ENCODE measurements around the gene SPATA13. TPM values are rescaled to one million over a fixed set of nuclear protein-coding genes. Genes with fewer than 3 reads are reported as not detected.

The SPATA13 gene
- total and polyA plus RNA-seq, 10 of the 15 experiments (the other 5 are each of a cell fraction or from before 2014, with no cell fraction given): 2.4 to 11.1 (median 10.2) TPM

DNA sequence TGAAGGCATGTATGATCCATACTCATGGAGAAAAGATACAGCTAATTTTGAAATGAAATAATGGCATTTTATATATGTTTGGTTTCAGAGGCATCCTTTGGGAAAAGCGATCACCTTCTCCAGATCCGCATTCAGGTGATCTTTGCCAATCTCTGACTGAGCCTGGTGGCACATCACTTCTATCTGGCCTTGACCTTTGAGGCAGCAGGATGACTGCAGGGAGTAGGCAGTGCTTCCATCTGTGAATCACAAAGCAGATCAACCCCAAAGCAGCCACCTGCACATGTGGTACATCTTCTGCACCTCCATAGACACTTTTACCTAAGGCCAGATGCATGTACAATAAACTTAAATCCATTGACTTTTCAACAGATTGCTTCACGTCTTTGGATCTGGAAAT is 53.4 kb downstream of the SPATA13 start:
- no peak overlapping the region for H3K27ac ChIP-seq (ENCODE audit: control insufficient read depth, insufficient read depth)
- ChIA-PET CTCF (interaction anchor here (1.1 to 15.2 kb wide), 2 partner anchors 15 to 195 kb away, joined by 3 to 155 read pairs; no protein-coding TSS in a partner anchor), POLR2A (no interaction called here), RAD21 (ENCODE audit: unreplicated experiment) (no interaction called here), SMC1A (ENCODE audit: uncharacterized antibody, unreplicated experiment) (interaction anchor here (0.9 to 2.3 kb wide), 4 partner anchors 15 to 292 kb away, joined by 3 to 4 read pairs (median 4); no protein-coding TSS in a partner anchor)
- no TSS peak for BruUV-seq (replicated peaks)
- FAIRE-seq: no peak
- no peak overlapping the region for H2AFZ ChIP-seq (ENCODE audit: control insufficient read depth, low read depth, low read length)
- no peaks in the 10 kb centered on the region for H3K79me2 ChIP-seq (ENCODE audit: control insufficient read depth, insufficient read depth, low read length)
- no peaks in the 10 kb centered on the region for H3K36me3 ChIP-seq (ENCODE audit: control insufficient read depth in 2 of 2, insufficient read depth in 2 of 2, low read length in 1 of 2)
- H3K4me2 ChIP-seq (ENCODE audit: control insufficient read depth, insufficient read depth): no peak overlapping the region
- H3K9ac ChIP-seq (ENCODE audit: control insufficient read depth, insufficient read depth, low read length): no peak overlapping the region
- in situ Hi-C loops (cut with MboI) (no loop called here), intact Hi-C loops (cut with micrococcal nuclease; ENCODE audit: unreplicated experiment) (no loop called here)
- peaks cover 0 to 3% of the 10 kb centered on the region in 2 experiments; a peak in 2 of 4 replicates for H3K27me3 ChIP-seq (replicated peaks in 1 of 2; ENCODE audit: control insufficient read depth in 2 of 2, insufficient read depth in 2 of 2, low read length in 1 of 2)
- no peaks in the 10 kb centered on the region; the same call in 2 of the 3 replicates for H3K9me3 ChIP-seq (replicated peaks; ENCODE audit: control insufficient read depth, insufficient read depth, low read length)
- no peak for ATAC-seq
- 42% methylated on average over 3 of the region's 3 CpGs for WGBS (ENCODE audit: insufficient coverage, insufficient replicate concordance, low lambda C conversion rate, missing lambda C conversion rate)
- no peak for DNase-seq (ENCODE audit: low read depth, low spot score)
- no peak overlapping the region for H3K4me3 ChIP-seq
- no peaks in the 10 kb centered on the region for H4K20me1 ChIP-seq (ENCODE audit: control insufficient read depth, insufficient read depth)
- peaks cover 23% of the 10 kb centered on the region for H3K4me1 ChIP-seq (ENCODE audit: control insufficient read depth, insufficient read depth, low read length)
- TF ChIP-seq ASH2L (IDR thresholded peaks at IDR 0.05; ENCODE audit: borderline replicate concordance, low read depth): no peak
- TF ChIP-seq POLR2AphosphoS2 (IDR thresholded peaks at IDR 0.05; ENCODE audit: low read depth, low read length): no peak
- no peak for TF ChIP-seq EGR1 (IDR thresholded peaks at IDR 0.05; ENCODE audit: borderline replicate concordance in 1 of 2, low read depth in 2 of 2, low read length in 2 of 2)
- no peak for TF ChIP-seq IKZF2 (IDR thresholded peaks at IDR 0.05)
- no peak for TF ChIP-seq SMARCA5 (IDR thresholded peaks at IDR 0.05)
- no peak for TF ChIP-seq SMAD1 (IDR thresholded peaks at IDR 0.05; ENCODE audit: low read depth, partially characterized antibody)
- TF ChIP-seq GABPA (IDR thresholded peaks at IDR 0.05; ENCODE audit: low read depth): no peak

DNA sequence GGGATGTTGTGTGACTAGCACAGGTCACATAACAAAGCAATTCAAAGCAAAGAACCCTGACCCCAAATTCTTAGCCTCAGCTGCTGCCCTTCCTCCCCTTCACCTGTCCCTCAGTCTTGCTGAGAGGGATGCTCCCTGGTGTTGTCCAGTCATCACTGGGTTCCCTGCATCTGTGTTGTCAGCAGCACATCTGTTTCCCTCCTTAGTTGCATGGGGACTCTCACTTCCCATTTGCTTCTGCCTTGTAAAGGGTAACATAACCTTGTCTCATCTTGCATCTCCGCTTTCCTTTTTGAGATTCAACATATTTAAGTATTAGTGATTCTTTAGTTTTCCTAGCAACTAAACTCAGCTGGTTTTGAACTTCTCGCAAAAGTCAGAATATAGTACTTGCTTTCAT is 54.0 kb downstream of the SPATA13 start:
- Histone ChIP-seq H2AFZ (ENCODE audit: control insufficient read depth, low read depth, low read length) (no peak overlapping the region), H3K9me3 (replicated peaks; ENCODE audit: control insufficient read depth, insufficient read depth, low read length) (no peaks in the 10 kb centered on the region; the same call in 2 of the 3 replicates), H3K79me2 (ENCODE audit: control insufficient read depth, insufficient read depth, low read length) (no peaks in the 10 kb centered on the region), H3K4me2 (ENCODE audit: control insufficient read depth, insufficient read depth) (no peak overlapping the region; the same call in 1 of the 2 replicates), H4K20me1 (ENCODE audit: control insufficient read depth, insufficient read depth) (no peaks in the 10 kb centered on the region), H3K36me3 (ENCODE audit: control insufficient read depth in 2 of 2, insufficient read depth in 2 of 2, low read length in 1 of 2) (no peaks in the 10 kb centered on the region), H3K4me3 (no peak overlapping the region), H3K4me1 (ENCODE audit: control insufficient read depth, insufficient read depth, low read length) (peaks cover 23% of the 10 kb centered on the region), H3K9ac (ENCODE audit: control insufficient read depth, insufficient read depth, low read length) (no peak overlapping the region), H3K27ac (ENCODE audit: control insufficient read depth, insufficient read depth) (no peak overlapping the region), H3K27me3 (replicated peaks in 1 of 2; ENCODE audit: control insufficient read depth in 2 of 2, insufficient read depth in 2 of 2, low read length in 1 of 2) (peaks cover 0 to under 1% of the 10 kb centered on the region in 2 experiments; a peak in 2 of 4 replicates)
- ChIA-PET SMC1A (ENCODE audit: uncharacterized antibody, unreplicated experiment) (interaction anchor here (0.7 to 6.8 kb wide), 13 partner anchors 10 to 860 kb away, joined by 3 to 74 read pairs (median 4); no protein-coding TSS in a partner anchor), CTCF (interaction anchor here (1.0 to 15.2 kb wide), 9 partner anchors 14 to 254 kb away, joined by 3 to 155 read pairs (median 4); no protein-coding TSS in a partner anchor), RAD21 (ENCODE audit: unreplicated experiment) (interaction anchor here (1.0 to 1.2 kb wide), 4 partner anchors 11 to 293 kb away, joined by 3 to 4 read pairs (median 3); no protein-coding TSS in a partner anchor), POLR2A (no interaction called here)
- no peak for DNase-seq (ENCODE audit: low read depth, low spot score)
- WGBS (ENCODE audit: insufficient coverage, insufficient replicate concordance, low lambda C conversion rate, missing lambda C conversion rate): 39% methylated on average over 2 of the region's 2 CpGs
- in situ Hi-C loops (cut with MboI) (no loop called here), intact Hi-C loops (cut with micrococcal nuclease; ENCODE audit: unreplicated experiment) (no loop called here)
- TF ChIP-seq SPI1 (IDR thresholded peaks at IDR 0.05; ENCODE audit: borderline replicate concordance, insufficient read depth, low read depth, low read length): peak; percentile 57; the same call in 1 of the 2 replicates
- TF ChIP-seq, protein P1, sequence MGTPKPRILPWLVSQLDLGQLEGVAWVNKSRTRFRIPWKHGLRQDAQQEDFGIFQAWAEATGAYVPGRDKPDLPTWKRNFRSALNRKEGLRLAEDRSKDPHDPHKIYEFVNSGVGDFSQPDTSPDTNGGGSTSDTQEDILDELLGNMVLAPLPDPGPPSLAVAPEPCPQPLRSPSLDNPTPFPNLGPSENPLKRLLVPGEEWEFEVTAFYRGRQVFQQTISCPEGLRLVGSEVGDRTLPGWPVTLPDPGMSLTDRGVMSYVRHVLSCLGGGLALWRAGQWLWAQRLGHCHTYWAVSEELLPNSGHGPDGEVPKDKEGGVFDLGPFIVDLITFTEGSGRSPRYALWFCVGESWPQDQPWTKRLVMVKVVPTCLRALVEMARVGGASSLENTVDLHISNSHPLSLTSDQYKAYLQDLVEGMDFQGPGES (IDR thresholded peaks at IDR 0.05): no peak
- peak; percentile 73 for FAIRE-seq
- BruUV-seq (replicated peaks): no TSS peak
- peak; percentile 58 for ATAC-seq

Data from GM12878 (cell line).